Keratinocyte (primary cell): ENCODE measurements around the gene ITGBL1. TPM values are rescaled to one million over a fixed set of nuclear protein-coding genes. Genes with fewer than 3 reads are reported as not detected.

Experiments used
- DNase-seq: peaks from one replicate; pipeline ENCODE4 v3.0.0-alpha.2; 2011; ENCODE audit warnings: low read depth, missing footprints, low spot score
- FAIRE-seq: peaks from 2 replicates; lab custom pipeline; 2011; peaks lifted over from hg19 to GRCh38; lab: Jason Lieb, UNC
- H2AFZ ChIP-seq: 2 replicates; pipeline ENCODE4 v1.6.0; 2012; ENCODE audit warnings: low read length, control low read depth, inconsistent platforms; ENCODE audit not compliant: control insufficient read depth
- H3K27ac ChIP-seq: 2 replicates; pipeline ENCODE4 v1.5.1; 2011; ENCODE audit warnings: low read length; ENCODE audit not compliant: control insufficient read depth, insufficient read depth
- H3K27me3 ChIP-seq: 3 replicates; pipeline ENCODE4 v1.6.0; 2011; ENCODE audit warnings: low read length; ENCODE audit not compliant: control insufficient read depth, insufficient read depth; ENCODE audit errors: extremely low read depth
- H3K36me3 ChIP-seq, 2 experiments: 2 replicates in 1 of 2; 3 replicates in 1 of 2; pipeline ENCODE4 v1.5.1; 2011; ENCODE audit warnings: low read length in 2 of 2, mild to moderate bottlenecking in 1 of 2; ENCODE audit not compliant: control insufficient read depth in 2 of 2, insufficient read depth in 2 of 2; ENCODE audit errors: extremely low read depth in 1 of 2
- H3K4me1 ChIP-seq: 3 replicates; pipeline ENCODE4 v1.5.1; 2011; ENCODE audit warnings: low read length; ENCODE audit not compliant: control insufficient read depth, insufficient read depth; ENCODE audit errors: extremely low read depth
- H3K4me2 ChIP-seq: 3 replicates; pipeline ENCODE4 v1.6.0; 2011; ENCODE audit warnings: low read depth, low read length; ENCODE audit not compliant: control insufficient read depth, insufficient read depth; ENCODE audit errors: extremely low read depth
- H3K4me3 ChIP-seq, 3 experiments: fragments of 200-600 bp in 1 of 3; sonication (generic) in 1 of 3; 2 replicates in 2 of 3; 3 replicates in 1 of 3; pipeline ENCODE4 v1.5.1; 2011 to 2016; ENCODE audit warnings: low read length in 3 of 3, mild to moderate bottlenecking in 3 of 3, control low read depth in 2 of 3, inconsistent platforms in 1 of 3, low read depth in 1 of 3, mixed read lengths in 1 of 3, mixed run types in 1 of 3, moderate library complexity in 1 of 3; ENCODE audit not compliant: control insufficient read depth in 2 of 3, insufficient read depth in 2 of 3; ENCODE audit errors: extremely low read depth in 1 of 3
- H3K79me2 ChIP-seq: 2 replicates; pipeline ENCODE4 v1.6.0; 2012; ENCODE audit warnings: low read length; ENCODE audit not compliant: control insufficient read depth, insufficient read depth
- H3K9ac ChIP-seq: 3 replicates; pipeline ENCODE4 v1.6.0; 2011; ENCODE audit warnings: low read length; ENCODE audit not compliant: control insufficient read depth, insufficient read depth; ENCODE audit errors: extremely low read depth
- H3K9me1 ChIP-seq: 3 replicates; pipeline ENCODE4 v1.6.0; 2011; ENCODE audit warnings: low read length; ENCODE audit not compliant: control insufficient read depth, insufficient read depth; ENCODE audit errors: extremely low read depth
- H3K9me3 ChIP-seq: 2 replicates; pipeline ENCODE4 v1.5.1; 2012; ENCODE audit warnings: low read depth, low read length; ENCODE audit not compliant: control insufficient read depth
- H4K20me1 ChIP-seq: 3 replicates; pipeline ENCODE4 v1.6.0; 2011; ENCODE audit warnings: low read length; ENCODE audit not compliant: control insufficient read depth, insufficient read depth; ENCODE audit errors: extremely low read depth
- CTCF ChIP-seq, 3 experiments: IDR thresholded peaks in 1 of 3; conservative IDR thresholded peaks in 1 of 3; optimal IDR thresholded peaks in 1 of 3; 2 replicates in 2 of 3; 3 replicates in 1 of 3; pipeline versions ENCODE3 to v1.5.1; 2011; ENCODE audit warnings: low read length in 3 of 3, mild to moderate bottlenecking in 3 of 3, moderate library complexity in 2 of 3, control low read depth in 1 of 3, inconsistent platforms in 1 of 3; ENCODE audit not compliant: insufficient read depth in 2 of 3; ENCODE audit errors: extremely low read depth in 1 of 3
- EZH2 ChIP-seq: IDR thresholded peaks from one replicate; pipeline ENCODE4 v1.6.1; 2012; ENCODE audit warnings: inconsistent platforms, mild to moderate bottlenecking, low read length, moderate library complexity
- dilution Hi-C: fragments of 300-500 bp; cut with MboI; formaldehyde crosslinking; loops from one replicate; pipeline ENCODE4 v1.7.0; 2020; ENCODE audit warnings: low sequenced_read_pairs; ENCODE audit not compliant: extremely low pct_ligation_motif_present
- polyA plus RNA-seq, 5 experiments: library from polyadenylated mRNA; depleted of rRNA in 3 of 5; stranded (reverse) in 3 of 5; stranded (forward) in 1 of 5; unstranded in 1 of 5; fragments of >200 nt; gene quantifications; 1 replicate in 1 of 5; 2 replicates in 3 of 5; 3 replicates in 1 of 5; pipeline versions ENCODE4 v1.2.1 to v1.2.3, GENCODE V29; 2011 to 2012; ENCODE audit warnings: missing spikeins in 2 of 5, low read depth in 1 of 5, low replicate concordance in 1 of 5

The ITGBL1 gene
- polyA plus RNA-seq, 1 donor (not counting 4 experiments of a cell fraction or from before 2014, with no cell fraction given): 2.1 TPM

GRCh38 chr13:101447852-101448251 lies 4.6 kb upstream of the ITGBL1 start:
- Histone ChIP-seq H3K4me1 (peaks cover 32% of the 10 kb centered on the region), H3K36me3 (no peaks in the 10 kb centered on the region), H3K27ac (no peak overlapping the region), H3K79me2 (no peaks in the 10 kb centered on the region), H4K20me1 (no peaks in the 10 kb centered on the region), H3K9ac (no peak overlapping the region), H2AFZ (no peak overlapping the region), H3K4me3 (no peak overlapping the region), H3K27me3 (no peaks in the 10 kb centered on the region), H3K4me2 (no peak overlapping the region), H3K9me3 (no peaks in the 10 kb centered on the region), H3K9me1 (no peaks in the 10 kb centered on the region)
- TF ChIP-seq EZH2 (no peak), CTCF (optimal IDR thresholded peaks at IDR 0.05 in 1 of 3, IDR thresholded peaks at IDR 0.05 in 1 of 3, conservative IDR thresholded peaks at IDR 0.05 in 1 of 3; ENCODE audit: extremely low read depth in 1 of 3, insufficient read depth in 2 of 3, low read length in 3 of 3) (no peak)
- no peak for FAIRE-seq
- dilution Hi-C loops: no loop called here
- no peak for DNase-seq

GRCh38 chr13:101449790-101450748 lies 2.4 kb upstream of the ITGBL1 start:
- Histone ChIP-seq H2AFZ (peak overlapping the region; percentile 61), H3K9me1 (no peaks in the 10 kb centered on the region), H3K9me3 (no peaks in the 10 kb centered on the region), H3K9ac (peak overlapping the region; percentile 64), H3K4me3 (peak overlapping the region in 1 of 3 experiments; percentile 23), H3K36me3 (no peaks in the 10 kb centered on the region), H3K27ac (peak overlapping the region; percentile 98), H3K4me2 (peak overlapping the region; percentile 77), H3K4me1 (peaks cover 46% of the 10 kb centered on the region), H3K27me3 (no peaks in the 10 kb centered on the region), H4K20me1 (no peaks in the 10 kb centered on the region), H3K79me2 (no peaks in the 10 kb centered on the region)
- dilution Hi-C loops: no loop called here
- FAIRE-seq: peak; percentile 55
- peak; percentile 79 for DNase-seq
- TF ChIP-seq CTCF (optimal IDR thresholded peaks at IDR 0.05 in 1 of 3, IDR thresholded peaks at IDR 0.05 in 1 of 3, conservative IDR thresholded peaks at IDR 0.05 in 1 of 3; ENCODE audit: extremely low read depth in 1 of 3, insufficient read depth in 2 of 3, low read length in 3 of 3): no peak
- no peak for TF ChIP-seq EZH2
